OCI-LY1 (cell line): ENCODE measurements around the gene PDGFD.

Experiments
- EZH2 ChIP-seq: fragments of 200-600 bp; sonication (generic), shearing (Covaris generic); IDR thresholded peaks from 2 replicates; pipeline ENCODE4 v1.8.0; 2017; ENCODE audit warnings: borderline replicate concordance, mixed run types, mild to moderate bottlenecking, antibody characterized with exemption, low read length, moderate library complexity, mixed read lengths
- TF ChIP-seq, protein P1 (sequence below): fragments of 200-600 bp; sonication (generic), shearing (Covaris generic); IDR thresholded peaks from 2 replicates; pipeline ENCODE4 v1.5.1; 2017; ENCODE audit warnings: mild to moderate bottlenecking, antibody characterized with exemption, low read length, moderate library complexity, mixed read lengths

DNA sequence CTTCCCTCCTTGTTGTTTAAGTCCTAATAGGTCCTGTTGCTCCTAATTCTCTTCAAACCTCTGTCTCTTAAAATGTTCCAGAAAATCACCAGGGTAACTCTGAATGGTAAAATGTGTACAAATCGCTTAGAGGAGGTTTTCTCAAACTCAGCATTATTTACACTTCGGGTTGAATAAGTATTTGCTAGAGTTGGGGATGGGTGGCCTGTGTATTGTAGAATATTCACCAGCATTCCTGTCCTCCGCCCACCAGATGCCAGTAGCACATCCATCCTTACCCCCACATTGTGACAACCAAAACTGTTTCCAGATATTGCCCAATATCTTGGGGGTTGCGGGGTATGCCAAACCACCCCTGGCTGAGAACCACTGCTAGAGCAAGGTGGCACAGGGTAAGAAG, 191.9 kb downstream of the PDGFD start:
- TF ChIP-seq, protein P1, sequence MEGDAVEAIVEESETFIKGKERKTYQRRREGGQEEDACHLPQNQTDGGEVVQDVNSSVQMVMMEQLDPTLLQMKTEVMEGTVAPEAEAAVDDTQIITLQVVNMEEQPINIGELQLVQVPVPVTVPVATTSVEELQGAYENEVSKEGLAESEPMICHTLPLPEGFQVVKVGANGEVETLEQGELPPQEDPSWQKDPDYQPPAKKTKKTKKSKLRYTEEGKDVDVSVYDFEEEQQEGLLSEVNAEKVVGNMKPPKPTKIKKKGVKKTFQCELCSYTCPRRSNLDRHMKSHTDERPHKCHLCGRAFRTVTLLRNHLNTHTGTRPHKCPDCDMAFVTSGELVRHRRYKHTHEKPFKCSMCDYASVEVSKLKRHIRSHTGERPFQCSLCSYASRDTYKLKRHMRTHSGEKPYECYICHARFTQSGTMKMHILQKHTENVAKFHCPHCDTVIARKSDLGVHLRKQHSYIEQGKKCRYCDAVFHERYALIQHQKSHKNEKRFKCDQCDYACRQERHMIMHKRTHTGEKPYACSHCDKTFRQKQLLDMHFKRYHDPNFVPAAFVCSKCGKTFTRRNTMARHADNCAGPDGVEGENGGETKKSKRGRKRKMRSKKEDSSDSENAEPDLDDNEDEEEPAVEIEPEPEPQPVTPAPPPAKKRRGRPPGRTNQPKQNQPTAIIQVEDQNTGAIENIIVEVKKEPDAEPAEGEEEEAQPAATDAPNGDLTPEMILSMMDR = no peak
- no peak for TF ChIP-seq EZH2
